Measurements from ENCODE around the gene DMXL1. TPM values are rescaled to one million over a fixed set of nuclear protein-coding genes. Genes with fewer than 3 reads are reported as not detected.

Gene DMXL1
- total RNA-seq, 1 donor from 2014 or later = 22.6 TPM

GRCh38 chr5:119275601-119276173, 204.8 kb downstream of the DMXL1 start:
- no peak for ATAC-seq
- no peak for DNase-seq (ENCODE audit: missing footprints)
- intact Hi-C loops (cut with DNase I) = no loop called here

DNA sequence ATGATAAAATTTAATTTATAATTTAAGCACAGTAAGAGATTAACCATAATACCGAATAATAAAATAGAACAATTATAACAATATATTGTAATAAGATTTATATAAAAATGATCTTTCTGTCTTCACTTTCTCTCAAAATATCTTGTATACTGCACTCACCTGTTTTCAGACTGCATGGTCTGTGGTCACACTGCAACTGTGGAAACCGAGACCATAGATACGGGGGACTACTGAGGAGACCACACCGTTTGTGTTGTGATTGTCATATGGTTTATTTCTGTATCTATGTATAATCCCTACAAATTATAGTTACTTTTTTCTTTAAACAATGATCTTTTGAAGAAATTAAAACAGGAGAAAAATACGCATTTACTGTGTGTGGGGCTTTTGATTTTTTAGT, 206.1 kb downstream of the DMXL1 start:
- DNase-seq (ENCODE audit: missing footprints) (no peak), ATAC-seq (no peak)
- intact Hi-C loops (cut with DNase I) = no loop called here

DNA sequence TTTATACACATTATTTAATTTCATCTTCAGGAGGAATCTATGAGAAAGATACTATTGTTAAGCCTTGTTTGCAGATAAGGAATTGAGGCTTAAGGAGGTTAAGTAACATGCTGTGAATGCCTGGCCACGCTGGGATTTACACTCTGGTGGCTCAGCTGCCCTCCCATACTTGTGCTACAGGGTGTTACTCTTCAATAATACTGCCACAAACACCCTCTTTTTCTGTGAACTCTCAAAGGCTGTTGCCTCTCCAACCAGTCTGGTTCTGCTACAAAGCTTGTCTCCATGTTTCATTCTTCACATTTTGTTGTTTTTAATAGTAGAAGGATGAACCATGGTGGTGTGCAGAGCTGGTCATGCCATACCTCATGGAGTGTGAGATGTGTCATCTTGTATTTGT, 208.2 kb downstream of the DMXL1 start:
- intact Hi-C loops (cut with DNase I) = no loop called here
- no peak for DNase-seq (ENCODE audit: missing footprints)
- ATAC-seq = no peak

DNA sequence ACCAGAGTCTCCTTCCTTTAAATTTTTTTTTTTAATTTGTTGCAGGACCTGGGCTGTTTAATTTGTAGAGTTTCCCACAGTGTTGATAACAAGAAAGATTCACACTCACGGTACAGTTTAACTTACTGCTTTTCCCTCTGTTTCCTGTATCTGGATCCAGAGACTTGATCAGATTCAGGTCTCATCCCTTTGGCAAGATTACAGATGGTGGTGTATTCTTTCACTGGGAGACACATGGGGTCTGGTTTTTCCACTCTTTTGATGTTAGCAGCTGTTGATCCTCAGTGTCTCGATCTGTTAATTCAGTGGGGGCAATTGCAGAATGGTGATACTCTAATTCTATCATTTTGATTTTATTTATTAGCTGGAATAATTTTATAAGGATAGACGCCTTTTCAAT, 209.5 kb downstream of the DMXL1 start:
- no peak for DNase-seq (ENCODE audit: missing footprints)
- no peak for ATAC-seq
- intact Hi-C loops (cut with DNase I) = no loop called here

GRCh38 chr5:119282628-119283027, 211.7 kb downstream of the DMXL1 start:
- ATAC-seq = no peak
- no peak for DNase-seq (ENCODE audit: missing footprints)
- intact Hi-C loops (cut with DNase I) = no loop called here

- no peak for DNase-seq (ENCODE audit: missing footprints)
- no peak for ATAC-seq
- intact Hi-C loops (cut with DNase I) = no loop called here
These were observed 213.1 kb downstream of the DMXL1 start for GRCh38 chr5:119284031-119284430.

DNA sequence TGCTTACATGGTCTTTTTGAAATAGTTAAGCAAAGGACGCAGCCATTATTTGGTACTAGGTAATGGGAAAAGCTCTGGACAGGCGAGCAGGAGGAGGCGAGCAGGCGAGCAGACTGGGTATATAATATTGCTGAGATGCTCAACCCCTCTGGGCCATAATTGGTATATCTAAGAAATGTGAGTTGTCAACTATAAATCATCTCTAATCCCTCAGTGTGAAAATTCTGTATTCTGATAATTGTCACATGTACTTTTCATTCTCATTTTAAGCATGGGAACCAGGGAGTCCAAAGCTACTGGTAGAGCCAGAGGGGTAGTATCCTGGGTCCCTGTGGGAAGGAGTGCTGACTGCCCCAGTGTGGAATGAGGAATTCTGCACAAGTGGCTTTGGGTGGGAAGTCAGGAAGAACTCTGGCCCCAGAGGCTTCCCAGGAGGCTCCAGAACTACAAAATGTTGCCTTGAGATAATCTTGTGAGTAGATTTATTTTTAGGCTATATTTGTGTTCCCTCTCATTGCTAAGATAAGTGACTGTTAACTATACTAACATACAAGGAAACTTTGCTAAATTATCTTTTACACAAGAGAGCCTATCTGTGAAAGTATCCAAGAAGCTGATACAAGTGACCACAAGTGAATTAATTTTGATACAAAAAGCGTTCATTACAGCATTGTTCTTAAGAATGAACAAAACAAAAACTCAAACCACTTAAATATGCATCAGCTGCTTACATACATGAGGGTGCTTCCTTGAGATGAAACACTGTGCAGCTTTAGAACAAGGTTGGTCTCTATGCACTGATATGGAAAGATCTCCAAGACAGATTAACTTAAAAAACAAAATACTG, 214.4 kb downstream of the DMXL1 start:
- DNase-seq (ENCODE audit: missing footprints) (no peak), ATAC-seq (peak; percentile 46)
- intact Hi-C loops (cut with DNase I) = no loop called here

DNA sequence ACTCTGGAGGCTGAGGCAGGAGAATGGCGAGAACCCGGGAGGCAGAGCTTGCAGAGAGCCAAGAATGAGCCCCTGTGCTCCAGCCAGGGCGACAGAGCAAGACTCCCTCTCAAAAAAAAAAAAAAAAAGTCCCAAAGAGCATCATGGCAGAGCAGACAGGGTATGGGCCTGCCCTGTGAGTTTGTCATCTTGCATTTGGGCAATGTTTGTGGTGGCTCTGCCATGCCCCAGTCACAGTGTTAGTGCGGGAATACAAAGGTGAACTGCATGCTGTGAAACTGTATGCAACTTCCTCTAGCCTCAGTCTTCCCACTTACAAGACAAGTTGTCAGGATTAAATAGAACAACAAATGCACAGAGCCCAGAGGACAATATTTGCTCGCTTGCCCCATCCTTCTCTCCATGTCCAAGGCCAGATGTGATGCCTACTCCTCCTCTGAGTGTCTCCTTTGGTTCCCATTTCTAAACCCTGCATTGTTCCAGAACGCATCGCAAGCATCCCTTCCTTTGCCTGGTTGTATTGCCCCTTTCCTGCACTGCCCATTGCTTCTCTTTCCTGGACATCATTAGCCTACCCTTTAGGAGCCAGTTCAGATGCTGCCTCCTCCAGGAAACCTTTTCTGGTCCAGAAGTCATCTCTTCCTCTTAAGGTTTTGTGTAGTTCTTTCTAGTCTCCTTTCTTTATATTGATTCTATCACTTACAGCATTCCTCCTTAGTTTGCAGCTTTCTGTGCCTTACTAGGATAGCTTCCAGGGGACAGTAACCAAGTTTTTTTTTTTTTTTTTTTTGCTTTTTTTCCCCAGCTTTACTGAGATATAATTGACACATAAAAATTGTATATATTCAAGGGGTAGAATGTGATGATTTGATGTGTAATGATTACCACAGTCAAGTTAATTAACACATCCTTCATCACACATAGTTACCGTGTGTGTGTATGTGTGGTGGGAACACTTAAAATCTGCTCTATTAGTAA, 215.9 kb downstream of the DMXL1 start:
- intact Hi-C loops (cut with DNase I) = no loop called here
- ATAC-seq (no peak), DNase-seq (ENCODE audit: missing footprints) (no peak)

- no peak for ATAC-seq
- no peak for DNase-seq (ENCODE audit: missing footprints)
- intact Hi-C loops (cut with DNase I) = no loop called here
These were observed 216.7 kb downstream of the DMXL1 start for GRCh38 chr5:119287547-119288111.

GRCh38 chr5:119288379-119289033, 217.6 kb downstream of the DMXL1 start:
- intact Hi-C loops (cut with DNase I) = no loop called here
- DNase-seq (ENCODE audit: missing footprints) = no peak
- ATAC-seq = no peak

GRCh38 chr5:119289438-119290044, 218.7 kb downstream of the DMXL1 start:
- intact Hi-C loops (cut with DNase I) = no loop called here
- DNase-seq (ENCODE audit: missing footprints) (no peak), ATAC-seq (no peak)

GRCh38 chr5:119290161-119290569, 219.3 kb downstream of the DMXL1 start:
- intact Hi-C loops (cut with DNase I) = no loop called here
- no peak for ATAC-seq
- DNase-seq (ENCODE audit: missing footprints) = no peak

DNA sequence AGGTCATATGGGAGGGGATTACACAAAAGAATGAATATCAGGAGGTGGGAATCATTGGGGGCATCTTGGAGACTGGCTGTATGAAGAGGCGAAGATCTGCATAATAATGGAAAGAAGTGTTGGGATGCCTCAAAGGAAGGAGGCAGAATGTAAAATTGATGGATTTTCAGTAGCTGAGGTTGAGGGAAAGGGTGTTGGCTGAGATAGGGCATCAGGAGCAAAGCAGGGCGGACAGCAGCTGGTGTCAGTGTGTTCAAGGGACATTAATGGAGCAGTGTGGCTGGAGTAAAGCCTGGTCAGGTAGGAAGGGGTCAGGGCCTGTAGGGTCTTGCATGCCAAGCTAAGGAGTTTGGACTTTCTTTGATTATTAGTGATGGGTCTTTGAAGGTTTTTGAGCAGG, 219.7 kb downstream of the DMXL1 start:
- intact Hi-C loops (cut with DNase I) = no loop called here
- DNase-seq (ENCODE audit: missing footprints) = no peak
- no peak for ATAC-seq

DNA sequence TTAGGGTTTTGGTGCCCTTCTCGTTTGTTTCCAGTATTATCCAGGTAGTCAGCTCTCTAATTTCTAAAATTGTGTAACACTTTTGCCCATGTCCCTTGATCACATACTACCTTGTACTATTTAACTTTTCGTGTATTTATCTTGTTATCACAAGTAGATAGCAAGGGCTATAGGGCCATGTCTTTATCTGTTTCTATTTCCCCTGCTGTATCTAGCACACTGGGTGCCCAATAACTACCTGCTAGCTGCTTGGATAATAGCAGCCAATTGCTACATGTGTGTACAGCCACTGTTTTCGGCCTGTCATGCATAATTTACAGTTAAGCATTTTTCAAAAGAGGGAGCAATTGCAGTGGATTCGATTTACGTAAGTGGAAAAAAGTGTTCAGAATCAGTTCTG, 220.2 kb downstream of the DMXL1 start:
- ATAC-seq = no peak
- intact Hi-C loops (cut with DNase I) = no loop called here
- DNase-seq (ENCODE audit: missing footprints) = no peak

DNA sequence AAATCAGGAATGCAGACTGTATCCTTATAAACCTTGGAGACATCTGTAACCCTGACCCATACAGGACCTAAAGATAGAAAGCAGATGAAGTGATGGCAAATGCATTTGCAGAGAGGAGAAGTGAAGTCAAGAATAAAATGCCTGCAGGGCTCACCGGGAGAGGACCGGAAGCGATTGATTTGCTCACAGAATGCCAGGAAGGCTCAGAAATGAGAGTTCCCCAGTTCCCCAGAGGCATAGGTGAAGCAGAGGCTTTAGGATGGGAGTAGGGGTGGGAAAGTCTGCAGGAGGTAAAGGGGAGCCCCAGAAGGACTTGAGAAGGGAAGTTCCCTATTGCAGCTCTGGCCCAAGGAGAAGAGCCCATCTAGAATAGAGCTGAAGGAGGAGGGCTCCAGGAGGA, 221.0 kb downstream of the DMXL1 start:
- intact Hi-C loops (cut with DNase I) = no loop called here
- DNase-seq (ENCODE audit: missing footprints) = no peak
- no peak for ATAC-seq

DNA sequence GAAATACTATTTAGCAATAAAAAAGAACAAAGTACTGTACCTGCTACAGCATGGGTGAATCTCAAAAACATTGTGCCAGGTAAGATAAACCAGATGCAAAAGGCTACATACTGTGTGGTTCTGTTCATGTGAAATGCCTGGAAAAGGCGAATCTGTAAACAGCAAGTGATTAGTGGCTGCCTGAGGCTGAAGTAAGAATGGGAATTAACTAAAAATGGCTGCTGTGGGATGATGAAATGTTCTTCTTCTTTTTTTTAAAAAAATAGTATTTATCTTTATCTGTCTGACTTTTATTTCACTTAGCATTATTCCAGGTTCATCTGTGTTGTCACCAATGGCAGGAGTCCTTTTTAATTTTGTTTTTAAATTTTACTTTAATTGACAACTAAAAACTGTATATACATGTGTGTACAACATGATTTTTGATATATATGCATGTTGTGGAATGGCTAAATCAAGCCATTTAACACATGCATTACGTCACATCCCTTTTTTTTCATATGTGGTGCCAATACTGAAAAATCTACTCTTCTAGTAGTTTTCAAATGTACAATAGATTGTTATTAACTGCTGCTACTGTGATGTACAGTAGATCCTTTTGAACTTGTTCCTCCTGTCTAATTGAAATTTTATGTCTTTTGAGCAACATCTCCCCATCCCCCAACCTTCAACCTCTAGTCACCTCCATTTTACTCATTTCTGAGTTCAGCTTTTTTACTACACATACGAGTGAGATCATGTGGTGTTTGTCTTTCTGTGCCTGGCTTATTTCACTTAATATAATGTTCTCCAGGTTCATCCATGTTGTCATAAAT, 222.0 kb downstream of the DMXL1 start:
- intact Hi-C loops (cut with DNase I) = no loop called here
- DNase-seq (ENCODE audit: missing footprints) (no peak), ATAC-seq (no peak)

DNA sequence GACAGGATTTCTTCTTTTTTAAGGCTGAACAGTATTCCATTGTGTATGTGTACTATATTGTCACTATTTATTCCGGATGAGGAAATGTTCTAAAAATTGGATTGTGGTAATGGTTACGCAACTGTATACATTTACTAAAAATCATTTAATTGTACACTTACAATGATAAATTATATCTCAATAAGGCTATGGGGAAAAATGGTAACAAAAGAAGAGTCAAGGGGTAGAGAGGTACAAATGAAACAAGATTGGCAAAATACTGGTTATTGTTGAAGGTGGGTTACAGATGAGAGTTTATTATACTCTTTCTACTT, 222.6 kb downstream of the DMXL1 start:
- no peak for DNase-seq (ENCODE audit: missing footprints)
- no peak for ATAC-seq
- intact Hi-C loops (cut with DNase I) = no loop called here

Measured in Right ventricle myocardium inferior (tissue), 1 donor.